Nephron (organoid): Measurements from ENCODE around the gene SRGAP3.

Experiments
- H3K27ac Mint-ChIP-seq, 3 experiments: 2 replicates each; pipeline ENCODE4 v1.8.0; 2020; ENCODE audit warnings: mixed read lengths in 3 of 3, mild to moderate bottlenecking in 2 of 3, moderate library complexity in 1 of 3
- H3K27me3 Mint-ChIP-seq: 2 replicates; pipeline ENCODE4 v1.8.0; 2021; ENCODE audit warnings: low read depth, mild to moderate bottlenecking, moderate library complexity, mixed read lengths
- H3K36me3 Mint-ChIP-seq: 2 replicates; pipeline ENCODE4 v1.8.0; 2020; ENCODE audit warnings: low read depth, mixed read lengths
- H3K4me1 Mint-ChIP-seq: 2 replicates; pipeline ENCODE4 v1.8.0; 2020; ENCODE audit warnings: mixed read lengths
- H3K4me3 Mint-ChIP-seq, 3 experiments: 2 replicates each; pipeline ENCODE4 v1.8.0; 2020; ENCODE audit warnings: mild to moderate bottlenecking in 3 of 3, mixed read lengths in 3 of 3, moderate library complexity in 2 of 3
- H3K9me3 Mint-ChIP-seq: 2 replicates; pipeline ENCODE4 v1.8.0; 2020; ENCODE audit warnings: mixed read lengths
- CTCF ChIP-seq, 3 experiments: fragments of 200-600 bp; sonication (generic); IDR thresholded peaks; one replicate each; pipeline ENCODE4 v1.5.0; 2021; ENCODE audit warnings: antibody characterized with exemption in 3 of 3; ENCODE audit not compliant: unreplicated experiment in 3 of 3

Gene SRGAP3

GRCh38 chr3:9207116-9207763, 42.2 kb downstream of the SRGAP3 start:
- Mint-ChIP-seq H3K4me3 (no peak overlapping the region), H3K27me3 (peaks cover 5% of the 10 kb centered on the region), H3K36me3 (no peaks in the 10 kb centered on the region), H3K4me1 (peaks cover 58% of the 10 kb centered on the region), H3K9me3 (no peaks in the 10 kb centered on the region), H3K27ac (peak overlapping the region in 1 of 3 experiments; percentile 4)
- no peak for TF ChIP-seq CTCF (IDR thresholded peaks at IDR 0.05; ENCODE audit: unreplicated experiment in 3 of 3)

GRCh38 chr3:9206287-9206686, 43.2 kb downstream of the SRGAP3 start:
- Mint-ChIP-seq H3K9me3 (no peaks in the 10 kb centered on the region), H3K27me3 (peaks cover 8% of the 10 kb centered on the region)

GRCh38 chr3:9205345-9206143, 43.9 kb downstream of the SRGAP3 start:
- peaks cover 13% of the 10 kb centered on the region for H3K27me3 Mint-ChIP-seq
- H3K4me1 Mint-ChIP-seq = peaks cover 64% of the 10 kb centered on the region
- H3K36me3 Mint-ChIP-seq = no peaks in the 10 kb centered on the region
- no peak for TF ChIP-seq CTCF (IDR thresholded peaks at IDR 0.05; ENCODE audit: unreplicated experiment in 3 of 3)
- no peak overlapping the region for H3K4me3 Mint-ChIP-seq
- H3K27ac Mint-ChIP-seq = peak overlapping the region in 2 of 3 experiments; percentile 1 to 4
- H3K9me3 Mint-ChIP-seq = no peaks in the 10 kb centered on the region

More at GRCh38 chr3:9206287-9206686, 43.2 kb downstream of the SRGAP3 start:
- no peak overlapping the region for H3K4me3 Mint-ChIP-seq
- H3K36me3 Mint-ChIP-seq = no peaks in the 10 kb centered on the region
- peak overlapping the region in 2 of 3 experiments; percentile 4 to 63 for H3K27ac Mint-ChIP-seq
- H3K4me1 Mint-ChIP-seq = peaks cover 63% of the 10 kb centered on the region
- no peak for TF ChIP-seq CTCF (IDR thresholded peaks at IDR 0.05; ENCODE audit: unreplicated experiment in 3 of 3)

- TF ChIP-seq CTCF (IDR thresholded peaks at IDR 0.05; ENCODE audit: unreplicated experiment in 3 of 3) = no peak
- H3K9me3 Mint-ChIP-seq = no peaks in the 10 kb centered on the region
- H3K4me1 Mint-ChIP-seq = peaks cover 74% of the 10 kb centered on the region
- H3K4me3 Mint-ChIP-seq = no peak overlapping the region
- H3K27me3 Mint-ChIP-seq = peaks cover 13% of the 10 kb centered on the region
- H3K27ac Mint-ChIP-seq = peak overlapping the region; percentile 77 to 89 (median 80)
- H3K36me3 Mint-ChIP-seq = no peaks in the 10 kb centered on the region
Measured at GRCh38 chr3:9204253-9204992, 45.0 kb downstream of the SRGAP3 start.

- Mint-ChIP-seq H3K27ac (peak overlapping the region in 2 of 3 experiments; percentile 10 to 77), H3K27me3 (peaks cover 17% of the 10 kb centered on the region), H3K9me3 (no peaks in the 10 kb centered on the region), H3K4me3 (no peak overlapping the region), H3K36me3 (no peaks in the 10 kb centered on the region), H3K4me1 (peaks cover 71% of the 10 kb centered on the region)
- no peak for TF ChIP-seq CTCF (IDR thresholded peaks at IDR 0.05; ENCODE audit: unreplicated experiment in 3 of 3)
Measured at GRCh38 chr3:9203317-9203716, 46.1 kb downstream of the SRGAP3 start.
